Pancreas (tissue), 10 donors: ENCODE data around the gene FADS3. TPM values are rescaled to one million over a fixed set of nuclear protein-coding genes. Genes with fewer than 3 reads are reported as not detected.
A peak's percentile ranks its signal among the peaks of the same experiment; 100 is the strongest.

ENCODE experiments used
- ATAC-seq, 4 donors: fragments of 200-7000 bp; cut with Tn5 transposase; one replicate each; pipeline versions ENCODE4 v1.8.0 to v1.9.1; 2020; ENCODE audit warnings: mild to moderate bottlenecking in 4 of 4, moderate library complexity in 4 of 4
- DNase-seq, 6 donors: peaks; one replicate each; pipeline ENCODE4 v3.0.0-alpha.2; 2020
- FAIRE-seq: peaks from 2 replicates; lab custom pipeline; 2012; peaks lifted over from hg19 to GRCh38; lab: Jason Lieb, UNC
- H3K27ac ChIP-seq, 4 donors: fragments of 200-600 bp; sonication (generic); 1 replicate in 3 of 4; 2 replicates in 1 of 4; pipeline versions ENCODE4 v1.5.0 to v1.8.0; 2020
- H3K27me3 ChIP-seq, 4 donors: fragments of 200-600 bp; one replicate each; pipeline ENCODE4 v1.8.0; 2021
- H3K36me3 ChIP-seq, 3 donors: fragments of 200-600 bp; sonication (generic) in 1 of 3; one replicate each; pipeline versions ENCODE4 v1.5.0 to v1.8.0; 2020 to 2021
- H3K4me1 ChIP-seq, 3 donors: fragments of 200-600 bp; one replicate each; pipeline ENCODE4 v1.8.0; 2021
- H3K4me3 ChIP-seq, 4 donors: fragments of 200-600 bp; sonication (generic) in 2 of 4; one replicate each; pipeline versions ENCODE4 v1.5.0 to v1.8.0; 2020 to 2021
- H3K9me3 ChIP-seq, 4 donors: fragments of 200-600 bp; one replicate each; pipeline ENCODE4 v1.8.0; 2021
- WGBS, 2 donors: extraction: QIAGEN DNeasy Blood & Tissue Kit; methylation state at CpG; one replicate each; pipeline ENCODE4 v1.1.7; 2013; 5-methylcytosine and 5-hydroxymethylcytosine counted together
- intact Hi-C, 3 donors: fragments of 100-400 bp; cut with DNase I; formaldehyde crosslinking; loops; one replicate each; pipeline versions ENCODE4 v1.11.1 to v1.14.2; 2022
- polyA plus RNA-seq, 2 donors: library from polyadenylated mRNA; stranded (reverse); fragments of 200-250 nt; gene quantifications; one replicate each; pipeline ENCODE4 v1.2.3, GENCODE V29; 2013
- total RNA-seq, 6 donors: library from RNA; stranded (reverse); fragmentation: NEBNext Ultra II Directional in 4 of 6; extraction: Animal tissue kit (Norgen Biotek cat#: 25700) in 4 of 6; gene quantifications; one replicate each; pipeline versions ENCODE4 v1.2.1 to v1.2.4, GENCODE V29; 2021 to 2023
- TF ChIP-seq, protein P1 (sequence below), 4 donors: fragments of 200-600 bp; sonication (generic) in 3 of 4; IDR thresholded peaks; one replicate each; pipeline versions ENCODE4 v1.5.0 to v1.8.0; 2021; ENCODE audit warnings: antibody characterized with exemption in 4 of 4
- donor health status: healthy with polysubstance abuse.
- donor health status: DM: no; HTN: no; CAD: no; lungs with moderate emphysema.
- donor health status: DM: no; HTN: no; CAD: no.
- donor health status: control.
- donor health status: control.
- donor health status: Bipolar disorder and iron deficiency.
- donor health status: DM: yes; HTN: yes; CAD: no.
- donor health status: DM: no; HTN: no; CAD: no.
- donor health status: DM: no; HTN: no; CAD: no.
- donor health status: DM: yes; HTN: yes; CAD: no.

The FADS3 gene
- total and polyA plus RNA-seq, 8 donors = 11.2 to 42.7 (median 19.9) TPM

DNA sequence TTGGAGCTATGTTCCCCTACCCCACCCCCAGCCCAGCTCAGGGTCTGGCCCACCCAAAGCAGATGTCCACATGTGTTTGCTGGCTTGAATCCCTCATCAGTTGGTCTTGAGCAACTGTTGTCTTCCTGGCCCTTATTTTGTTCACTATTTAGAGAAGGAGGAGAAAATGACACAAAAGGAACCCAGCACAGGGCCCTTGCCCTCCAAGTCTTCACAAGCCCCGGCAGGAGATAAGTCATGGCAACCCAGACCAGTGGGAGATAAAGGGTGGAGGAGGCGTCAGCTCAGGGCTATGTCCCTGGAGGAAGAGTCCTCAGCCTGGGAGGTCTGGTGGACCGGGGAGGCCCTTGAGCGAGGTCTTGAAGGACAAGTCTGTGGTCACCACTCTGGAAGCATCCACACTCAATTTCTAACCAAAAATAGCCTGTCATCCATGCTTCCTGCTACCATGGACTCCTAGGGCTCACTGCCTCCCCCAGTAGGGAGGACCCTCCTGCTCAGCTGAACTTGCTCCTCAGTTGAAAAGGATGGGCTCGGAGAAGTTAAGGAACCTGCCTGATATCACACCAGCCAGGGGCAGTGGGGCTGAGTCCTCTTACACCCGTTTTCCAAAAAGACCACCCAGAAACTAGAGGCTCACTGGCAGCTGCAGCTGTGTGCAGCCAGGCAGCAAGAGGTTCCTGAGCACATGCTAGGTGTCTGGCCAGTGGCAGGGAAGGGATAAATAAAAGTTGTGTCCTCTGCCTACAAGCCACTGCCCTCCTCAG is 27.8 kb upstream of the FADS3 start:
- Histone ChIP-seq H3K4me3 (no peak overlapping the region), H3K27me3 (no peaks in the 10 kb centered on the region), H3K9me3 (no peaks in the 10 kb centered on the region), H3K36me3 (no peaks in the 10 kb centered on the region), H3K4me1 (peaks cover 0 to 7% (median 0%) of the 10 kb centered on the region in 3 donors), H3K27ac (no peak overlapping the region)
- intact Hi-C loops = no loop called here
- DNase-seq = no peak
- WGBS, 2 donors = 72 to 75% methylated on average over 6 of the region's 6 CpGs
- no peak for FAIRE-seq
- TF ChIP-seq, protein P1, sequence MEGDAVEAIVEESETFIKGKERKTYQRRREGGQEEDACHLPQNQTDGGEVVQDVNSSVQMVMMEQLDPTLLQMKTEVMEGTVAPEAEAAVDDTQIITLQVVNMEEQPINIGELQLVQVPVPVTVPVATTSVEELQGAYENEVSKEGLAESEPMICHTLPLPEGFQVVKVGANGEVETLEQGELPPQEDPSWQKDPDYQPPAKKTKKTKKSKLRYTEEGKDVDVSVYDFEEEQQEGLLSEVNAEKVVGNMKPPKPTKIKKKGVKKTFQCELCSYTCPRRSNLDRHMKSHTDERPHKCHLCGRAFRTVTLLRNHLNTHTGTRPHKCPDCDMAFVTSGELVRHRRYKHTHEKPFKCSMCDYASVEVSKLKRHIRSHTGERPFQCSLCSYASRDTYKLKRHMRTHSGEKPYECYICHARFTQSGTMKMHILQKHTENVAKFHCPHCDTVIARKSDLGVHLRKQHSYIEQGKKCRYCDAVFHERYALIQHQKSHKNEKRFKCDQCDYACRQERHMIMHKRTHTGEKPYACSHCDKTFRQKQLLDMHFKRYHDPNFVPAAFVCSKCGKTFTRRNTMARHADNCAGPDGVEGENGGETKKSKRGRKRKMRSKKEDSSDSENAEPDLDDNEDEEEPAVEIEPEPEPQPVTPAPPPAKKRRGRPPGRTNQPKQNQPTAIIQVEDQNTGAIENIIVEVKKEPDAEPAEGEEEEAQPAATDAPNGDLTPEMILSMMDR (IDR thresholded peaks at IDR 0.05) = no peak
- no peak for ATAC-seq

GRCh38 chr11:61918251-61918937 is 27.0 kb upstream of the FADS3 start:
- TF ChIP-seq, protein P1 (IDR thresholded peaks at IDR 0.05) = no peak
- Histone ChIP-seq H3K4me3 (no peak overlapping the region), H3K36me3 (no peaks in the 10 kb centered on the region), H3K4me1 (peaks cover 0 to 4% (median 0%) of the 10 kb centered on the region in 3 donors), H3K27me3 (no peaks in the 10 kb centered on the region), H3K27ac (peak overlapping the region in 1 of 4 donors; percentile 8), H3K9me3 (no peaks in the 10 kb centered on the region)
- intact Hi-C loops = no loop called here
- WGBS, 2 donors = 71 to 79% methylated on average over 14 of the region's 14 CpGs
- DNase-seq (no peak), FAIRE-seq (no peak), ATAC-seq (no peak)

GRCh38 chr11:61917334-61918109 is 26.2 kb upstream of the FADS3 start, which contains the start of gene RAB3IL1:
Gene RAB3IL1 (minus strand): TSS chr11:61917566. CDS start chr11:61917367, 199 bp downstream.
- peak; percentile 80 to 93 (median 84) for ATAC-seq
- intact Hi-C loops = no loop called here
- Histone ChIP-seq H3K27me3 (no peaks in the 10 kb centered on the region), H3K36me3 (no peaks in the 10 kb centered on the region), H3K4me3 (peak within 1 kb of the TSS; percentile 45 to 59 (median 50)), H3K27ac (peak within 1 kb of the TSS in 2 of 4 donors; percentile 8 to 15), H3K4me1 (no peaks in the 10 kb centered on the region), H3K9me3 (no peaks in the 10 kb centered on the region)
- TF ChIP-seq, protein P1 (IDR thresholded peaks at IDR 0.05) = no peak
- DNase-seq = peak in 5 of 6 donors; percentile 45 to 80 (median 52)
- WGBS, 2 donors = 1 to 3% methylated on average over 31 to 74 of the region's 74 CpGs
- no peak for FAIRE-seq

- H3K36me3 ChIP-seq = no peaks in the 10 kb centered on the region
- H3K4me3 ChIP-seq = peak overlapping the region; percentile 45 to 59 (median 50)
- H3K4me1 ChIP-seq = no peaks in the 10 kb centered on the region
- H3K27ac ChIP-seq = no peak overlapping the region
- intact Hi-C loops = no loop called here
- no peaks in the 10 kb centered on the region for H3K9me3 ChIP-seq
- ATAC-seq (peak in 1 of 4 donors; percentile 2), DNase-seq (peak in 3 of 6 donors; percentile 21 to 60 (median 25)), FAIRE-seq (no peak)
- TF ChIP-seq, protein P1 (IDR thresholded peaks at IDR 0.05) = no peak
- WGBS, 2 donors = 7 to 10% methylated on average over 22 to 32 of the region's 32 CpGs
- H3K27me3 ChIP-seq = no peaks in the 10 kb centered on the region
Observed at GRCh38 chr11:61916737-61917333, 25.5 kb upstream of the FADS3 start.
